GM18520 (cell line): ENCODE results near the gene SLC35B2.

ENCODE experiments used
- ATAC-seq: cut with Tn5 transposase; IDR thresholded peaks from one replicate; pipeline ENCODE4 v1.9.1; 2021; ENCODE audit not compliant: unreplicated experiment

The SLC35B2 gene

GRCh38 chr6:44257025-44257752 lies at the start of gene SLC35B2:
TSS of gene SLC35B2 (minus strand) at chr6:44257528. CDS start at chr6:44257410, 118 bp downstream.
- ATAC-seq: peak; percentile 36

GRCh38 chr6:44306710-44307109 lies 49.4 kb upstream of the SLC35B2 start:
- no peak for ATAC-seq

GRCh38 chr6:44305200-44305725 lies 47.9 kb upstream of the SLC35B2 start:
- ATAC-seq: no peak

GRCh38 chr6:44304282-44305199 lies 47.2 kb upstream of the SLC35B2 start:
- ATAC-seq: no peak

GRCh38 chr6:44303842-44304241 lies 46.5 kb upstream of the SLC35B2 start:
- no peak for ATAC-seq

- no peak for ATAC-seq
Observed at GRCh38 chr6:44302856-44303255, 45.5 kb upstream of the SLC35B2 start.

GRCh38 chr6:44301782-44302564 lies 44.6 kb upstream of the SLC35B2 start:
- ATAC-seq: no peak

- ATAC-seq: no peak
Observed at GRCh38 chr6:44301106-44301505, 43.8 kb upstream of the SLC35B2 start.

- no peak for ATAC-seq
Observed at GRCh38 chr6:44300292-44300823, 43.0 kb upstream of the SLC35B2 start.

GRCh38 chr6:44298864-44299263 lies 41.5 kb upstream of the SLC35B2 start:
- ATAC-seq: no peak

- ATAC-seq: no peak
Observed at GRCh38 chr6:44298055-44298803, 40.9 kb upstream of the SLC35B2 start.

- ATAC-seq: no peak
Observed at GRCh38 chr6:44297063-44298038, 40.0 kb upstream of the SLC35B2 start.

- no peak for ATAC-seq
Observed at GRCh38 chr6:44294832-44295791, 37.8 kb upstream of the SLC35B2 start.

- ATAC-seq: no peak
Observed at GRCh38 chr6:44292661-44293365, 35.5 kb upstream of the SLC35B2 start.

GRCh38 chr6:44291841-44292240 lies 34.5 kb upstream of the SLC35B2 start:
- no peak for ATAC-seq

GRCh38 chr6:44289726-44290260 lies 32.5 kb upstream of the SLC35B2 start:
- no peak for ATAC-seq

GRCh38 chr6:44286747-44287146 lies 29.4 kb upstream of the SLC35B2 start:
- no peak for ATAC-seq
